Upper lobe of left lung (tissue), 4 donors: Measurements from ENCODE around the gene DHFR.

Experiments used
- EP300 ChIP-seq, 4 donors: sonication (generic); formaldehyde crosslinking; IDR thresholded peaks; one replicate each; pipeline ENCODE4 v1.5.1; 2017; ENCODE audit warnings: antibody characterized with exemption in 4 of 4, control low read depth in 2 of 4
- POLR2AphosphoS5 ChIP-seq, 2 donors: sonication (generic); formaldehyde crosslinking; IDR thresholded peaks; one replicate each; pipeline ENCODE4 v1.5.1; 2017; ENCODE audit warnings: antibody characterized with exemption in 2 of 2
- TF ChIP-seq, protein P1 (sequence below), 6 experiments: fragments of 450-650 bp in 4 of 6; fragments of 200-600 bp in 2 of 6; sonication (generic) in 2 of 6; IDR thresholded peaks; one replicate each; pipeline ENCODE4 v1.5.1; 2016 to 2019; ENCODE audit warnings: antibody characterized with exemption in 6 of 6

DNA sequence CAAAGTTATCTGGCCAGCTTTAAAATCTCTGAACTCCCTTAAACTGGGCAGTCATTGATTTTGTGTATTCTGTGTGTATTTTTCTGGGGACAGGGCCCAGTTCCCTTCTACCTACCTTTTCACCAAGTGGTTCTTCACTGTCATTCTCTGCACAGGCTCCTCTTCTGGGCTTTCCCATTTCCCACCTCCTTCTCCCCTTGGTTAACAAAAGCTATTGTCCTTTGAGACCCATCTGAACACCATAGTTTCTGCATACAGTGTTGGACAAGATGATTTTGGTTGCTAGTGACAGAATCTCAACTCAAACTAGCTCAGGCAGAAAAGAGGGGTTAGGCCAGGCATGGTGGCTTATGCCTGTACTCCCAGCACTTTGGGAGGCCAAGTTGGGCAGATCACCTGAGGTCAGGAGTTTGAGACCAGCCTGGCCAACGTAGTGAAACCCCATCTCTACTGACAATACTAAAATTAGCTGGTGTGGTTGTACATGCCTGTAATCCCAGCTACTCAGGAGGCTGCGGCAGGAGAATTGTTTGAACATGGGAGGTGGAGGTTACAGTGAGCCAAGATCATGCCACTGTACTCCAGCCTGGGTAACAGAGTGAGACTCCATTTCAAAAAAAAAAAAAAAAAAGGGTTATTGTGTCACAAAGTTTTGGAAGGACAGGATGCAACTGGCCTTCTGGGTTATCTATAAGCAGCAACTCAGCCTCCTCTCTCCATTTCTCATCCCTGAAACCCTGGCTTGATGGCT is 53.7 kb downstream of the DHFR start:
- TF ChIP-seq, protein P1, sequence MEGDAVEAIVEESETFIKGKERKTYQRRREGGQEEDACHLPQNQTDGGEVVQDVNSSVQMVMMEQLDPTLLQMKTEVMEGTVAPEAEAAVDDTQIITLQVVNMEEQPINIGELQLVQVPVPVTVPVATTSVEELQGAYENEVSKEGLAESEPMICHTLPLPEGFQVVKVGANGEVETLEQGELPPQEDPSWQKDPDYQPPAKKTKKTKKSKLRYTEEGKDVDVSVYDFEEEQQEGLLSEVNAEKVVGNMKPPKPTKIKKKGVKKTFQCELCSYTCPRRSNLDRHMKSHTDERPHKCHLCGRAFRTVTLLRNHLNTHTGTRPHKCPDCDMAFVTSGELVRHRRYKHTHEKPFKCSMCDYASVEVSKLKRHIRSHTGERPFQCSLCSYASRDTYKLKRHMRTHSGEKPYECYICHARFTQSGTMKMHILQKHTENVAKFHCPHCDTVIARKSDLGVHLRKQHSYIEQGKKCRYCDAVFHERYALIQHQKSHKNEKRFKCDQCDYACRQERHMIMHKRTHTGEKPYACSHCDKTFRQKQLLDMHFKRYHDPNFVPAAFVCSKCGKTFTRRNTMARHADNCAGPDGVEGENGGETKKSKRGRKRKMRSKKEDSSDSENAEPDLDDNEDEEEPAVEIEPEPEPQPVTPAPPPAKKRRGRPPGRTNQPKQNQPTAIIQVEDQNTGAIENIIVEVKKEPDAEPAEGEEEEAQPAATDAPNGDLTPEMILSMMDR (IDR thresholded peaks at IDR 0.05), result no peak
- no peak for TF ChIP-seq EP300 (IDR thresholded peaks at IDR 0.05)
- no peak for TF ChIP-seq POLR2AphosphoS5 (IDR thresholded peaks at IDR 0.05)
